HG03039 (cell line): Measurements from ENCODE around the gene SLC12A7.

Experiments used
- ATAC-seq: cut with Tn5 transposase; IDR thresholded peaks from one replicate; pipeline ENCODE4 v1.9.1; 2021; ENCODE audit warnings: mild to moderate bottlenecking, moderate library complexity; ENCODE audit not compliant: unreplicated experiment

SLC12A7 gene

GRCh38 chr5:1038417-1039209, 73.2 kb downstream of the SLC12A7 start:
- ATAC-seq = no peak

DNA sequence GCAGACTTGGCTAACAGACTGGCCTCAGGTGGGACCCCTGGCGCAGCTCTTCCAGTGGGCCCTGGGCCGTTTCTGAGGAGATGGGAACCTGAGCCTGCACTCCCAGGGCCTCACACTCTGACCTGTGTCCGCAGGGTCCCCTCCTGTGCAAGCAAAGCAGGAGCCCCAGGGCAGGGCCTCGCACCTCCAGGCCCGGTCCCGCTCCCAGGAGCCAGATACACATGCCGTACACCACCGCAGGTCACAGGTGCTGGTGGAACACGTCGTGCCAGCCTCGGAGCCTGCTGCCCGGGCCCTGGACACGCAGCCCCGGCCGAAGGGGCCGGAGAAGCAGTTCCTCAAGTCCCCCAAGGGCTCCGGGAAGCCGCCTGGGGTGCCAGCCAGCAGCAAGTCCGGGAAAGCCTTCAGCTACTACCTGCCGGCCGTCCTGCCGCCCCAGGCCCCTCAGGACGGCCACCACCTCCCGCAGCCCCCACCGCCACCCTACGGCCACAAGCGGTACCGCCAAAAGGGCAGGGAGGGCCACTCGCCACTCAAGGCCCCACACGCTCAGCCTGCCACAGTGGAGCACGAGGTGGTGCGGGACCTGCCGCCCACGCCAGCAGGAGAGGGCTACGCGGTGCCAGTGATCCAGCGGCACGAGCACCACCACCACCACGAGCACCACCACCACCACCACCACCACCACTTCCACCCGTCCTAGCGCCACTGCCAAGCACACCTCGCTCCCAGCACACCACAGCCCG, 74.0 kb downstream of the SLC12A7 start:
- no peak for ATAC-seq

GRCh38 chr5:1037123-1037670, 74.7 kb downstream of the SLC12A7 start:
- no peak for ATAC-seq

GRCh38 chr5:1036504-1037122, 75.2 kb downstream of the SLC12A7 start:
- no peak for ATAC-seq

DNA sequence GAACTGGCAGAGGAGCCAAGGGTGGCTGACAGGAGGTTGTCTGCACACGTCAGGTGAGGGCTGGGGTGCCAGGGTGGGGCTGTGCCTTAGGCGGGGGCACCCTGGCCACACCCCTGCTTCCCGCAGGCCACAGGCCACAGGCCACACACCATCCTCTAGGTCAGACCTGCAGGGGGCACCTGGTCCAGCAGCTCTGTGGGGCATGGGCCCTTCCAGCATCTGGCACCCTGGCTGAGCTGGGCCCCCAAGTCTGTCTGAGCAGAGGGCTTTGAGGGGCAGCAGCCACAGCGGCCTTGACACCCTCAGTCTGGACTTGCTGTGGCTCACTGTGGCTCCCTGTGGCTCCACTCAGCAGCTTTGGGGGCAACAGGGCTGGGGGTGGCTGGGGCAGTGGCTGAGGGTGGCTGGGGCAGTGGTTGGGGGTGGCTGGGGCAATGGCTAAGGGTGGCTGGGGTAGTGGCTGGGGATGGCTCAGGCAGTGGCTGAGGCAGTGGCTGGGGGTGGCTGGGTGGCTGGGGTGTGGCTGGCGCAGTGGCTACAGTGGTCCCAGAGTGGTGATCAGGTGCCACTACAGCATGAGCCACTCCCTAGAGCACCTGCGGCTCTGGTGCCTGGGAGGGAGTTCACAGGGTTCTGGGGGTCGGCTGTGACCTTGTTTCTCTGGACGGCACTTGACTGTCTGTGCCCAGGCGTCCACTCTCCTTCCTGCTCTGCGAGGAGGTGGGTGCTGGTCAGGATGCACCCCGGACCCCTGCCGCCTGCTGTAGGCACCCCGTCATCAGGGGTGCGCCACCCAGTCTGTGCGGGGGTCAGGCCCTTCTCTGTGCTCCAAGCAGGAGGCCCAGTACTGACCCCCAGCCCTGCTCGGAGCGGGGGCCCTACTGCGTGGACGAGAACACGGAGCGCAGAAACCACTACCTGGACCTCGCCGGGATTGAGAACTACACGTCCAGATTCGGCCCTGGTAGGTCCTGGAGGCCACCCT, 76.2 kb downstream of the SLC12A7 start:
- ATAC-seq = no peak

DNA sequence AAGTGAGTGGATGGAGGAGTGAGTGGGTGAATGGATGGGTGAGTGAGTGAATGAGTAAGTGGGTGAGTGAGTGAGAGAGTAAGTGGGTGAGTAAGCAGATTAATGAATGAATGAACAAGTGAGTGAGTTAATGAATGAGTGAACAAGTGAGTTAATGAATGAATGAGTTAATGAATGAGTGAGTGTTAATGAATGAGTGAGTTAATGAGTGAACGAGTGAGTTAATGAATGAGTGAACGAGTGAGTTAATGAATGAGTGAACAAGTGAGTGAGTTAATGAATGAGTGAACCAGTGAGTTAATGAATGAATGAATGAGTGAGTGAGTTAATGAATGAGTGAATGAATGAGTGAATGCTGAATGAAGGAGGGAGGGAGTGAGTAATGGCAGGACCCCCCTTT, 76.9 kb downstream of the SLC12A7 start:
- no peak for ATAC-seq

DNA sequence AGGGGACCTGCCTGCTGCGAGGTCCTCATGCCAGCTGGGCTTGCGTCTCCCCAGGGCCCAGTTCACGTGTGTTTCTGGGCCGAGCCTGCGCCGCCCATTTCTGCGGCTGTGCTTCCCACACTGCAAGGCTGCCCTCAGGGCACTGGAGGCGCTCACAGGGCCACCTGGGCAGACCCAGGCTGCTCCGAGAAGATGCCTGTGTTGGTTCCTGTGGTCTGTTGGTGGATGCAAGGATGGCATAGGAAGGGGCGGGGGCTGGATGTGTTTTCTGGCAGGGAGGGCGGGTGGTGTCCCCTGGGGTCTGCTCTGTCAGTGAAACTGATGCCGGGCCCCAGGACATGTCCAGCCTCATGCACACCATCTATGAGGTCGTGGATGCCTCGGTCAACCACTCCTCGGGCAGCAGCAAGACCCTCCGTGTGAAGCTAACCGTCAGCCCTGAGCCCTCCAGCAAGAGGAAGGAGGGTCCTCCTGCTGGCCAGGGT, 77.4 kb downstream of the SLC12A7 start:
- no peak for ATAC-seq

- no peak for ATAC-seq
Measured at GRCh38 chr5:1033606-1034420, 78.0 kb downstream of the SLC12A7 start.

DNA sequence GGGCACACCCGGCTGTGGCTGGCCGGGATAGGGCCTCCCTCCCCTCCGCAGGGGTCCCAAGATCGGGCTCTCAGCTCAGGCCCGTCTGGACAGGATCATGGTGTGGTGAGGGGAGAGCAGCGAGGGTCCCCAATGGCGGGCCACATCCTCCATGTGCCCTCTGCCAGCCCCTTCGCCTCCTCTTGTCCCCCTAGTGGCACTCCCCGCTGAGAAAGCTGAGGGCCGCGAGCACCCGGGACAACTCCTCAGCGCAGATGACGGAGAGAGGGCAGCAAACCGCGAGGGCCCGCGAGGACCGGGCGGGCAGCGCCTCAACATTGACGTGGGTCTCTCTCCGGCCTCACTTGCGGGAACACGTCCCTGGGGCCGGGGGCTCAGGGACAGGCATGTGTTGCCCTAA, 78.7 kb downstream of the SLC12A7 start:
- no peak for ATAC-seq

GRCh38 chr5:1032551-1033027, 79.3 kb downstream of the SLC12A7 start:
- ATAC-seq = no peak

DNA sequence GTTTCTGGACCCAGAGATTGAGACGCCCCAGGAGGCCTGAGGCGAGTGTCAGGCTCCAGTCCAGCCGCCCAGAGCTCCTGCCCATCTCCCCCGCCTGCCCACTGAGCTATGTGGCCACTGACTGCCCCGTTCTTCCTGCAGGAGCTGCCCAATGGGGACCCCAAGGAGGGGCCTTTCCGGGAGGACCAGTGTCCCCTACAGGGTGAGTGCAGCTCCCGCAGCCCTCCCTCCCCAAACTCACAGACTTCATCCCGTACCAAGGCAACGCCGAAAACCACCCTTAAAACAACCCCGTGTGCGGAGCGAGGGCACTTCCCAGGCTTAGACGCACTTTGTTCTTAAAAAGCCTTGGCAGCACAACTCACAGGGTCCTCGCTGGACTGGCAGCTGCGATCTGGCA, 79.9 kb downstream of the SLC12A7 start:
- ATAC-seq = no peak

GRCh38 chr5:1031306-1031959, 80.4 kb downstream of the SLC12A7 start:
- ATAC-seq = no peak

- no peak for ATAC-seq
Measured at GRCh38 chr5:1030801-1031271, 81.0 kb downstream of the SLC12A7 start.

DNA sequence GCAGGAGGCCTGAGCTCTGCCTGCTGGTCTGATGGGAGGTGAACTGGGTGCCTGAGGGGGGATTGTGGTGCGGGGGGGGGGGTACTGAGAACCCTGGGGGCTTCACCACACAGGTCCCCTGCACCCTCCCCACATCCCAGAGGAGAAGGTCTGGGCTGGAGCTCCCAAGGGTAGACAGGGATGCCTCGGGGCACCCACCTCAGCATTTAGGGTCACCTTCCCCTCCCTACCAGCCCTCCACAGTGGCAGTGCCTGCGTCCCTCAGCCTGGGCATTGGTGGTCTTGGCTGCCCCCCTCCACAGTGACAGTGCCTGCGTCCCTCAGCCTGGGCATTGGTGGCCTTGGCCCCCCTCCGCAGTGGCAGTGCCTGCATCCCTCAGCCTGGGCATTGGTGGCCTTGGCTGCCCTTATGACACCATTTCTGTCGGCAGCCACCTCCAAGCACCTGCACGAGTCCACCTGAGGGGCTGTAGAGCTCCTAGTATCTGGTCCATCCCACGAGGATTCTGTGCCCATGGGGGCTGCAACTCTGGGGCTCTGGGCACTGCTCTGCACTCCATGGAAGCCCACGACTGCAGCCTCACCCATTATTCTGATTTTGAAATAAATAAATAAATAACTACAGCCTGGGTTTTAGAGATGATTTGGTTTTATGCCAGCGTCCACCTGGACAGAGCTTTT, 81.8 kb downstream of the SLC12A7 start:
- no peak for ATAC-seq

GRCh38 chr5:1029282-1029944, 82.5 kb downstream of the SLC12A7 start:
- no peak for ATAC-seq

DNA sequence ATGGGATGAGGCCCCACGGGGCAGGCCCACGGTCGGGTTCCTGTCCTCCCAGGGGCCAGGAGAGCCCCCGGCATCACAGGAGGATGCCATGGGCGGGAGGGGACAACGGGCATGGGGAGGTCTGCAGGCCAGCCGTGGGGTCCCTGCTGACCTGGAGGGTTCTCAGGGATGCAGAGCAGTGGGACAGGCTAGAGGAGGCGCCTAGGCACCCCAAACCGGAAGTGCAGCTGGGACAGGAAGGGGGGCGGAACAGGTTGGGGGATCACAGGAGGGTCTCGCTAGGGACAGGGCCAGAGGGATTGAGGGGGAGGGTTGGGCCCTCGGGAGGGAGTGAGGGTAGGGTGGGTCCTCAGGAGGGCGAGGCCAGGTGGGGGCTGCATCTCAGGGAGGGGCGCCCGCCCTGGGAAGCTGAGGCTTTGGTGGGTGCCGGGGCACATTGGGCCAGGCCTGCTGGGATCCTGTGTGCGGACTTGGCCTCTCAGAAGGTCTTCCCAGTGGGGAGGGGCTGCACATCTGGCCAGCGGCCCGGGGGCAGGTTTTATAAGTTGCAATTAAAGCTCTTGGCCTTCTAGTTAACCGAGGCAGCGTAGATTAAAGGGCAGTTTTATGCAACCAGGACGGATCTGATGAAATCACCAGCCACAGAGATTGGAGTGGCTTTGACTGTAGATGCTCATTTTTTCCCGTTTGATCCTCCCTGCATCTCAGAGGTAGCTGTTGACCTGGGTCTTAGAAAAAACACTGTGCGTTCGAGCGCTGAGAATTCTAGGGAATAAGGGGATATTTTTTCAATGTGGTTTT, 83.2 kb downstream of the SLC12A7 start:
- ATAC-seq = no peak
